HepG2 (cell line): ENCODE results near the gene VWA7. TPM values are rescaled to one million over a fixed set of nuclear protein-coding genes. Genes with fewer than 3 reads are reported as not detected.

Source experiments
- BCL3 ChIP-seq: sonication (generic); formaldehyde crosslinking; IDR thresholded peaks from 2 replicates; pipeline ENCODE4 v1.5.1; 2020; ENCODE audit warnings: mild to moderate bottlenecking, missing genetic modification reagents, moderate library complexity
- BRCA1 ChIP-seq: sonication (generic); formaldehyde crosslinking; IDR thresholded peaks from 2 replicates; pipeline ENCODE4 v1.4.0; 2020; ENCODE audit warnings: missing genetic modification reagents
- DNMT1 ChIP-seq: sonication (generic); formaldehyde crosslinking; IDR thresholded peaks from 2 replicates; pipeline ENCODE4 v1.5.1; 2020; ENCODE audit warnings: mild to moderate bottlenecking, missing genetic modification reagents
- E2F1 ChIP-seq: sonication (generic); formaldehyde crosslinking; IDR thresholded peaks from 2 replicates; pipeline ENCODE4 v1.5.0; 2020; ENCODE audit warnings: missing genetic modification reagents
- ELK4 ChIP-seq: sonication (generic); formaldehyde crosslinking; IDR thresholded peaks from 2 replicates; pipeline ENCODE4 v1.9.0; 2021; ENCODE audit warnings: missing genetic modification reagents, borderline replicate concordance
- EZH2 ChIP-seq: conservative IDR thresholded peaks from 2 replicates; pipeline ENCODE4 v1.6.1; 2012; ENCODE audit warnings: mild to moderate bottlenecking, low read depth, low read length, moderate library complexity
- FOSL2 ChIP-seq: sonication (generic); formaldehyde crosslinking; IDR thresholded peaks from 2 replicates; pipeline ENCODE4 v1.4.0; 2020; ENCODE audit warnings: missing genetic modification reagents
- JUN ChIP-seq: sonication (generic); formaldehyde crosslinking; IDR thresholded peaks from 2 replicates; pipeline ENCODE4 v1.4.0; 2020; ENCODE audit warnings: mild to moderate bottlenecking, missing genetic modification reagents
- KAT8 ChIP-seq: IDR thresholded peaks from 2 replicates; pipeline ENCODE4 v1.6.1; 2016; ENCODE audit warnings: missing genetic modification reagents, missing compliant biosample characterization
- MAFG ChIP-seq: sonication (generic); formaldehyde crosslinking; IDR thresholded peaks from 2 replicates; pipeline ENCODE4 v1.5.1; 2020; ENCODE audit warnings: mild to moderate bottlenecking, missing genetic modification reagents
- NR2C2 ChIP-seq: sonication (generic); formaldehyde crosslinking; IDR thresholded peaks from 2 replicates; pipeline ENCODE4 v1.4.0; 2020; ENCODE audit warnings: missing genetic modification reagents, mild to moderate bottlenecking, moderate library complexity, borderline replicate concordance
- PPARG ChIP-seq: conservative IDR thresholded peaks from 2 replicates; pipeline ENCODE4 v1.6.1; 2016; ENCODE audit warnings: missing biosample characterization, missing genetic modification reagents
- PREB ChIP-seq: sonication (generic); formaldehyde crosslinking; IDR thresholded peaks from 2 replicates; pipeline ENCODE4 v1.4.0; 2020; ENCODE audit warnings: missing genetic modification reagents
- RNF2 ChIP-seq: fragments of 450-650 bp; conservative IDR thresholded peaks from 2 replicates; pipeline ENCODE4 v1.6.1; 2016; ENCODE audit warnings: low read depth
- ZBTB34 ChIP-seq: sonication (generic); formaldehyde crosslinking; IDR thresholded peaks from 2 replicates; pipeline ENCODE4 v1.8.0; 2022; ENCODE audit warnings: mild to moderate bottlenecking, missing genetic modification reagents
- ZMYM2 ChIP-seq: sonication (generic); formaldehyde crosslinking; IDR thresholded peaks from 2 replicates; pipeline ENCODE4 v1.8.0; 2022; ENCODE audit warnings: mild to moderate bottlenecking, missing genetic modification reagents
- ZNF12 ChIP-seq: sonication (generic); formaldehyde crosslinking; IDR thresholded peaks from 2 replicates; pipeline ENCODE4 v1.5.0; 2020; ENCODE audit warnings: missing genetic modification reagents
- ZNF230 ChIP-seq: sonication (generic); formaldehyde crosslinking; IDR thresholded peaks from 2 replicates; pipeline ENCODE4 v1.4.0; 2020; ENCODE audit warnings: mild to moderate bottlenecking, missing genetic modification reagents
- ZNF275 ChIP-seq: sonication (generic); formaldehyde crosslinking; IDR thresholded peaks from 2 replicates; pipeline ENCODE4 v1.8.0; 2022; ENCODE audit warnings: missing genetic modification reagents, mild to moderate bottlenecking, inconsistent platforms, borderline replicate concordance
- ZNF501 ChIP-seq: sonication (generic); formaldehyde crosslinking; IDR thresholded peaks from 2 replicates; pipeline ENCODE4 v1.5.1; 2020; ENCODE audit warnings: mild to moderate bottlenecking, moderate library complexity, missing genetic modification reagents
- polyA plus RNA-seq, 8 experiments: library from polyadenylated mRNA; depleted of rRNA in 3 of 8; stranded (reverse) in 7 of 8; unstranded in 1 of 8; fragments of >200 nt; fragmentation: Illumina TruSeq in 4 of 8; extraction: Trizol in 4 of 8; gene quantifications; 2 replicates each; pipeline versions ENCODE4 v1.2.1 to v1.2.3, GENCODE V29; 2011 to 2016; ENCODE audit warnings: low read depth in 4 of 8, missing spikeins in 1 of 8, mixed read lengths in 1 of 8; ENCODE audit not compliant: insufficient read depth in 1 of 8
- total RNA-seq, 5 experiments: library from RNA; depleted of rRNA; stranded (reverse); fragments of >200 nt; fragmentation: Illumina TruSeq; extraction: Trizol; gene quantifications; 2 replicates each; pipeline ENCODE4 v1.2.3, GENCODE V29; 2016; ENCODE audit warnings: low read depth in 1 of 5

Gene VWA7
- total and polyA plus RNA-seq, 2 of the 13 experiments (the other 11 are each of a cell fraction or from before 2014, with no cell fraction given): 0.86 to 3.3 TPM

GRCh38 chr6:31737991-31738979, 38.8 kb downstream of the VWA7 start (continued):
- TF ChIP-seq JUN: no peak
- 0 out of 2 replicates have a peak, but pooled peaks have one; percentile 57 for TF ChIP-seq DNMT1 (CRISPR knock-in tag)
- TF ChIP-seq ZNF501 (CRISPR knock-in tag): peak; percentile 65; the same call in 1 of the 2 replicates
- TF ChIP-seq PREB (CRISPR knock-in tag): no peak
- TF ChIP-seq NR2C2 (CRISPR knock-in tag): peak; percentile 58; the same call in 1 of the 2 replicates
- TF ChIP-seq BRCA1 (CRISPR knock-in tag): no peak
- no peak for TF ChIP-seq MAFG (CRISPR knock-in tag)
- TF ChIP-seq ZBTB34 (CRISPR knock-in tag): peak; percentile 78; the same call in 1 of the 2 replicates
- peak; percentile 88 for TF ChIP-seq PPARG (CRISPR knock-in tag)
- TF ChIP-seq EZH2: no peak
- no peak for TF ChIP-seq E2F1
- TF ChIP-seq ELK4: no peak
- peak; percentile 64; the same call in 1 of the 2 replicates for TF ChIP-seq ZNF12
- no peak for TF ChIP-seq ZMYM2 (CRISPR knock-in tag)
- TF ChIP-seq BCL3: no peak
- no peak for TF ChIP-seq RNF2
- TF ChIP-seq ZNF230 (CRISPR knock-in tag): 0 out of 2 replicates have a peak, but pooled peaks have one; percentile 22
- peak; percentile 74 for TF ChIP-seq FOSL2 (CRISPR knock-in tag)
- peak; percentile 74; the same call in 1 of the 2 replicates for TF ChIP-seq ZNF275 (CRISPR knock-in tag)
- peak; percentile 59; the same call in 1 of the 2 replicates for TF ChIP-seq KAT8 (CRISPR knock-in tag)
